NCI-H2029 (cell line): ENCODE data around the gene LRCH2.
"Not testable (repeated sequence)": the region's sequence is repeated elsewhere in the genome, so short reads cannot be mapped to it uniquely, and the experiment has no call there.

Experiments used
- DNase-seq: peaks from one replicate; lab custom pipeline; 2025; lab: John Stamatoyannopoulos, UW

LRCH2 gene

GRCh38 chrX:115209547-115209946 is 24.3 kb downstream of the LRCH2 start:
- not testable (repeated sequence) for DNase-seq

GRCh38 chrX:115204040-115204439 is 29.9 kb downstream of the LRCH2 start:
- no peak for DNase-seq

DNA sequence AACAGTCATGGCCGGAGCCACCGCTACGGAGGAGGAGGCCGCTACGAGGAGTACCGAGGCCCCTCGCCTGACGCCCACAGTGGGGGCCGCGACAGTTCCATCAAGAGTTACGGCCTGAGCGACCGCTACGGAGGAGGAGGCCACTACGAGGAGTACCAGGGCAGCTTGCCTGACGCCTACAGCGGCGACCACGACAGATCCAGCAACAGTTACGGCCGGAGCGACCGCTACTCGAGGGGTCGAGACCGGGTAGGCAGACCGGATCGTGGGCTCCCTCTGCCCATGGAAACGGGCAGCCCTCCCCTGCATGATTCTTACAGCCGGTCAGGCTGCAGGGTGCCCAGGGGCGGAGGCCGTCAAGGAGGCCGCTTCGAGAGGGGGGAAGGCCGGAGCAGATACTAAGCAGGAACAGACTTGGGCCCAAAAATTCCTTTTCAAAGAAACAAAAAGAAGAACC is 41.6 kb downstream of the LRCH2 start:
- DNase-seq, result no peak

- DNase-seq, result no peak
These were observed 42.2 kb downstream of the LRCH2 start for GRCh38 chrX:115191490-115192243.

DNA sequence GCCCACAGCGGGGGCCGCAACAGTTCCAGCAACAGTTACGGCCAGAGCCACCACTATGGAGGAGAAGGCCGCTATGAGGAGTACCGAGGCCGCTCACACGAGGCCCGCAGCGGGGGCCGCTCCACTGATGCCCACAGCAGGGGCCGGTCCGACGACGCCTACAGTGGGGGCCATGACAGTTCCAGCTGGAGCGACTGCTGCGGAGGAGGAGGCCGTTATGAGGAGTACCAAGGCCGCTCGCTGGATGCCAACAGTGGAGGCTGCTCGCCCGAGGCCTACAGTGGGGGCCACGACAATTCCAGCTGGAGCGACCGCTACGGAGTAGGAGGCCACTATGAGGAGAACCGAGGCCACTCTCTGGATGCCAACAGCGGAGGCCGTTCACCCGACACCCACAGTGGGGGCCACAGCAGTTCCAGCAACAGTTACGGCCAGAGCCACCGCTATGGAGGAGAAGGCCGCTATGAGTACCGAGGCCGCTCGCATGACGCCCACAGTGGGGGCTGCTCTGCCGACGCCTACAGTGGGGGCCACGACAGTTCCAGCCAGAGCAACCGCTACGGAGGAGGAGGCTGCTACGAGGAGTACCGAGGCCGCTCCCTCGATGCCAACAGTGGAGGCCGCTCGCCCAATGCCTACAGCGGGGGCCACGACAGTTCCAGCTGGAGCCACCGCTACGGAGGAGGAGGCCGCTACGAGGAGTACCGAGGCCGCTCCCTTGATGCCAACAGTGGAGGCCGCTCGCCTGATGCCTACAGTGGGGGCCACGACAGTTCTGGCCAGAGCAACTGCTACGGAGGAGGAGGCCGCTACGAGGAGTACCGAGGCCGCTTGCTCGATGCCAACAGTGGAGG is 43.0 kb downstream of the LRCH2 start:
- DNase-seq, result no peak

DNA sequence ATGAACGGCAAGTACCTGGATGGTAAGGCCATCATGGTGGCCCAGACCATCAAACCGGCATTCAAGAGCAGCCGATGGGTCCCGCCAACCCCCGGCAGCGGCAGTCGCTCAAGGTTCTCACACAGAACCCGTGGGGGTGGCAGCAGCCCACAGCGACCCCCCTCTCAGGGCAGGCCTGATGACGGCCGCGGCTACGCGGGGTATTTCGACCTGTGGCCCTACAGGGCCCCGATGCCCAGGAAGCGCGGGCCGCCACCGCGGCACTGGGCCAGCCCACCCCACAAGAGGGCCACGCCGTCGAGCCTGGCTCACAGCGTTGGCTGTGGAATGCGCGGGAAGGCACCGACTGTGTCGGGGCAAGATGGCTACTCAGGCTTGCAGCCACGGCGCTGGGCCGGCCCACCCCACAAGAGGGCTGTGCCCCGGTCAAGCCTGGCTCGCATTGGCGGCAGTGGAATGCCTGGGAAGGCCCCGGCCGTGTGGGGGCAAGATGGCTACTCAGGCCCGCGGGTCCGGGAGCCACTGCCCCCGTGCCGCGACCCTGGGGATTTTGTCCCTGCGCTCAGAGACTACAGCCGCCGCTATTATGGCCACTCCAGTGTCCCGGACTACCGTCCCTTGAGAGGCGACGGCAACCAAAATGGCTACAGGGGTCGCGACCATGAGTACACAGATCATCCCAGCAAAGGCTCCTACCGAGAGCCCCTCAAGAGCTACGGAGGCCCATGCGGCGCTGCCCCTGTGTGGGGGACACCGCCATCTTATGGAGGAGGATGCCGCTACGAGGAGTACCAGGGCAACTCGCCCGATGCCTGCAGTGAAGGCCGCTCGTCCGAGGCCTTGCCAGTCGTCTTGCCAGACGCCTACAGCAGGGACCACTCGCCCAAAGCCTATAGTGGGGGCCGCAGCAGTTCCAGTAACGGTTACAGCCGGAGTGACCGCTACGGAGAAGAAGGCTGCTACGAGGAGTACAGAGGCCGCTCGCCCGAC is 44.0 kb downstream of the LRCH2 start:
- DNase-seq, result no peak

- no peak for DNase-seq
These were observed 44.8 kb downstream of the LRCH2 start, which contains the start of gene RBMXL3 for GRCh38 chrX:115189110-115189509. Gene RBMXL3, plus strand, starts transcription at chrX:115189410. Its CDS starts 32 bp downstream, at chrX:115189442.

DNA sequence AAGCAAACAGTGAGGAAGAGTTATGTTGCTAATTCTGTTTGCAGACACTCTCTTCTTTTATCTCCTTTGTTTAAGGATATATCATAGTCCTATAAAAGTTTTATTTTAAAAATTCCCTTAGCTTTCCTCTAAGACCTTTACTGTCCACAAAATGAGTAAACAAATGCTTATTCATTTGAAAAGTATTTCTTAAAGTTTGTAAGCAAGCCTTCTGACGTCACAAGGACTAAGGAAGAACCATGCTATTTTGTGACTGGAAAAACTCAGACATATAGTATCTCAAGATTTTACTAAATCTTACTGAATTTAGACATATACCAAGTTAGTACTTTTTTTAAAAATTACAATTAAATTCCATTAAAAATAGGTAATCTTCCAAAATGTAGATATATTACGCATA is 49.9 kb downstream of the LRCH2 start:
- DNase-seq, result no peak

DNA sequence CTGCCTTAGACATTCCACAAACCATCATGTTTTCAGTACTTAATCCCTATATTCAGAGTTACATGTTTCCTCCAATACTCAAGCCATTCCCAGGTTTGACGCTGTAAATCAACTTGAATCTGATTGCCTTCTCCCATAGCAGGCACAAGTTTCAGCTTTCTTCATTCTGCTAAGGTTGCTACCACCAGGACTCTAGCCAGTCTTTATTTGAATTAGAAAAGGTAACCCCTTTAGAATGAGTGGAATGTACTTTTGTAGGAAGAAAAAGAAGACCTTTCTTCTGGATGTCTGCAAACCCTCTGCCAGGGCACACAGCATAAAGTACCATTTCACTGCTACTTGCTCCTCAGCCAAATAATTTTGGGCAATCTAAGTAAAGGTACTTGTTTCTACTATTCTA is 55.4 kb downstream of the LRCH2 start:
- DNase-seq, result no peak

GRCh38 chrX:115177932-115178331 is 56.0 kb downstream of the LRCH2 start:
- no peak for DNase-seq

DNA sequence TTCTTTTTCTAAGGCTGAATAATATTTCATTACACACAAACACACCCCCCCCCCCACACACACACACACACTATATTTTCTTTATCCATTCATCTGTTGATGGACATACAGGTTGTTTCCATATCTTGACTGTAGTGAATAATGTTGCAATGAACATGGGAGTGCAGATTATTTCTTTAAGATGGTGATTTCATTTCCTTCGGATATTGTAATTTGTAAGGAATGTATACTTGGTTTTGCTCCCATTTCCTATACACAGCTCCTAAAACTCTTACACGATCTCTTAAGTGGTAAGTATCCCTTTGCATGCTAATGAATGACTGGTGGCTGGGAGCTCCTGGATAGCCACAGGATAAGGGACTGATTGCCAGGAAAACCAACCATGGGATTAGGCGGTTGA is 59.3 kb downstream of the LRCH2 start:
- no peak for DNase-seq

DNA sequence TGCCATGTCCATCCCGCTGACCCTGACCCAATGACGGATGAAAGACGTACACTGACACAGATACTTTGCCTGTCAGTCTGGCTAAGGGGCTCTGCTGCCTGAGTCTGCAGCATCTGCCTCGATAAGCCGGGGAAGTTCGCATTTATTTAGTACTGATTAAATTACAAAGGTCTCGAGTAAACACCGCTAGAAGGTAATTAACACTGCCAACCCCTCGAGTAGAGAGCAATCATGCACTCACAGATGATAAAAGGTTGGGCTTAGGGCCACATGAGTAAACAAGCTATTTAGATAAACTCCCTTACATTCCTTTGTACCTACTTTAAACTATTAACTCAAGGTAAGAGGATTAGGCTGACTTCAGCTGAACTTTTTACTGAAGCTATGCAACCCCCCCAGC is 60.7 kb downstream of the LRCH2 start:
- no peak for DNase-seq

- no peak for DNase-seq
These were observed 86.7 kb downstream of the LRCH2 start for GRCh38 chrX:115147220-115147619.

DNA sequence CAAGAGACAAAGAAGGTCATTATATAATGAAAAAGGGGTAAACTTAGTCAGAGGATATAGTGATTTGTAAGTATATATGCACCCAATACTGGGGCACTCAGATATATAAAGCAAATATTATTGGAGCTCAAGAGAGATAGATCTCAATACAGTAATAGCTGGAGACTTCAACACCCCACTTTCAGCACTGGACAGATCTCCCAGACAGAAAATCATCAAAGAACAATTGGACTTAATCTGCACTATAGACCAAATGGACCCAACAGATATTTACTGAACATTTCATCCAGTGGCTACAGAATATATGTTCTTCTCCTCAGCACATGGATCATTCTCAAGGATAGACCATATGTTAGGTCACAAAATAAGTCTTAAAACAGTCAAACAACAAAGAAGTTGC is 91.8 kb downstream of the LRCH2 start:
- DNase-seq, result no peak

GRCh38 chrX:115138040-115138439 is 95.9 kb downstream of the LRCH2 start:
- no peak for DNase-seq

- no peak for DNase-seq
These were observed 99.5 kb downstream of the LRCH2 start for GRCh38 chrX:115134382-115134781.

DNA sequence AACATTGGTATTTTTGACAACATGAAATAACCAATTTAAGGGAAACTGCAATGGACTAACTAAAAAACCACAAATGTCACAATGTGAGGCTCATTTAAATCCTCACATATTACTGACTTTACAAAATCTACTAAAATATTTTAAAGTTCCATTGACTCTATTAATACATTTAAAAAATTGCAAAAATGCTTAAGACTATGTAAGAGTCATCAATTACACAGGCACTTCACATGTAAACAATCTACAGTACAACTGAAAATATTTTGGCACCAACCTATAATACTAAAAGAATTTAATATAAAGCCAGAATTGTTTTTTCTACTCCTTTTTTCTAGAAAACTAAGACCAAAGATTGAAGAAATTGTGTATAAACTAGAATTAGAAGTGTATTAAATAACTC is 121.5 kb downstream of the LRCH2 start:
- DNase-seq, result no peak

DNA sequence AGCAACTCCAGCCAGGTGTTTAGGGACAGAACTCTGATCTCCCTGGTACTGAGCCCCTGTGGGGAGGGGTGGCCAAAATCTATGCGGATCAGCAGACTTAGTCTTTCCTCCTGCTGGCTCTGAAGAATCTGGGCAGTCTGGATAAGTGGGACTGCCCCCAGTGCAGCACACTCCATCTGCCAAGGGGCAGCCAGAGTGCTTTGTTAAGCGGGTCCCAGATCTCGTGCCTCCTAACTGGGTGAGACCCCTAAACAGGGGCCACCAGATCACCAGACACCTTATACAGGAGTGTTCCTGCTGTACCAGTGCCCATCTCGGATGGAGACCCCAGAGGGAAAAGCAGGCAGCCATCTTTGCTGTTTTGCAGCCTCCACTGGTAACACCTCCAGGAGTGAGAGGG is 135.0 kb downstream of the LRCH2 start:
- no peak for DNase-seq

DNA sequence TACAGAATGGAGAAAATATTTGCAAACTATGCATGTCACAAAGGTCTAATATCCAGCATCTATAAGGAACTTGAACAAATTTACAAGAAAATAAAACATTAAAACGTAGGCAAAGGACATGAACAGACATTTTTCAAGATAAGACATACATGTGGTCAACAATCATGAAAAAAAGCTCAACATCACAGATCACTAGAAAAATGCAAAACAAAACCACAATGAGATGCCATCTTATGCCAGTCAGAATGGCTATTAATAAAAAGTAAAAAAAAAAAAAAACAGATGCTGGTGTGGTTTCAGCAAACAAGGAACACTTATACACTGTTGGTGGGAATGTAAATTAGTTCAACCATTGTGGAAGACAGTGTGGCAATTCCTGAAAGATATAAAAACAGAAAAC is 140.7 kb downstream of the LRCH2 start:
- DNase-seq, result no peak

GRCh38 chrX:115089419-115089818 is 144.5 kb downstream of the LRCH2 start:
- DNase-seq, result no peak

DNA sequence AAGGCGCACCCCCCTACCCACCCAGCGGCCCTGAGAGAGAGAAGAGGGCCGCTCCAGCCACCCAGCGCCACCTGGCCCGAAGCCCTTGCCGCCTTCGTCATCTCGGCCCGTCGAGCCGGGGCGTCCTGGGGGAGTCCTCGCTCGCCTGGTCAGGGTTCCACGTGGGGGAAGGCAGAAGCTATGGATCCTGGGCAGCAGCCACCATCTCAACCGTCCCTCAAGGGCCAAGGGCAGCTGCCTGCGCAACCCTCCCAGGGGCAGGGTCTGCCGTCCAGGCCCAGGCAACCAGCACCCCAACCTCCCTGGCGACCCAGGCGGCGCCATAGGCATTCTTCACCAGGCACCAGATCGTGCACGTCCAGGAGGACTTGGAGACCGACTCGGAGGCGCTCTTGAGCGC is 165.0 kb downstream of the LRCH2 start:
- no peak for DNase-seq

DNA sequence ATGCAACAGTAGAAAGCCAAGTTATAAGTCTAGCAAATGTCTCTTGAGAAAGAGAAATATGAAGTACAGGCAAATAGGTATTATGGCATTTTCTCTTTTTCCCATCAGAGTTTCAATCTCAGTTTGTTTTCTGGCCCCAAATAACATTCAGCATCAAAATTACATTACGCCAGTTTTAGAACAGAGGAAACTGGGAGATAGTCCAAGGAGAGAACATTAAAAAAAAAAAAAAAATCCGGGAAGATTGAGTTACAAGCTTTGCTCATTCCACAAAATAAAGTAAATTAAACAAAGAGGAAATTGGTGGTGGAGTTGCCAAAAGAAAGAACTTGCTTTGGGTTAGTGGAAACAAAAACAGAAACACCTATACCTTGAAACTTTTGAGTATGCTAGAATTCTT is 166.1 kb downstream of the LRCH2 start:
- DNase-seq, result no peak
